Measurements from ENCODE around the gene PLXNA1.
A peak's percentile ranks its signal among the peaks of the same experiment; 100 is the strongest.

Gene PLXNA1

DNA sequence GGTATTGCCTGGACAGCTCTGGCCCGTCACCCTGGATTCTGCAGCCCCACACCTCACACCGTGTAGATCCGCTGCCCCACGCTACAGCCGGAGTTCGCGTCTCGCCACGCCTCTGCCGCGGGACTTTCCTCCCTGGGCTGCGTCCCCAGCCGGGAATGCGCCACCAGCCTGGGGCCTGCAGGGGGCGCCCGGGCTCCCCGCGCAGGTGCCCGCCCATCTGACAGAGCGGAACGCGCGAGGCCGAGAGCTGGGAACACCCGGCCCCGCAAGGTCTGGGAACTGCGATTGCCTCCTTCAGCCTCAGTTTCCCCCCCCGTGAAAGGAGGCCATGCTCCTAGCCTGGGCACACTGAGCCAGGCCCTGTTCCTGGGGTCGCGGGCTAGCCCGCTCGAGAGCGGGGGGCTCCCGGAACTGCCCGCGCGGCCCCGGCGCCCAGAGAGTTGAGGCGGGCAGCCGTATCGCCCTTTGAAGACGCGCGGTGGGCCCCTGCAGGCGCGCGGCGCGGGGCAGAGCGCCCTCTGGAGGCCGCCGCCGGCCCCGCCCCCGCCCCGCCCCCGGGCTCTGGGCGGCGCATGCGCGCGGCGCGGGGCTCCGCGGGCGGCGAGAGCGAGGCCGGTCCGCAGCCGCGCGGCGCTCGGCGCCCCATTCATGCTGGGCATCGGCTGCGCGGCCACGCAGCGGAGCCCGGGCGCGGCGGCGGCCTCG is at the start of gene PLXNA1:
Gene PLXNA1, plus strand, starts transcription at position 645 of the 705 bp plus-strand sequence. CDS start 5,479 bp downstream, outside the sequence.
- peak; percentile 61 to 81 (median 70) for DNase-seq

DNA sequence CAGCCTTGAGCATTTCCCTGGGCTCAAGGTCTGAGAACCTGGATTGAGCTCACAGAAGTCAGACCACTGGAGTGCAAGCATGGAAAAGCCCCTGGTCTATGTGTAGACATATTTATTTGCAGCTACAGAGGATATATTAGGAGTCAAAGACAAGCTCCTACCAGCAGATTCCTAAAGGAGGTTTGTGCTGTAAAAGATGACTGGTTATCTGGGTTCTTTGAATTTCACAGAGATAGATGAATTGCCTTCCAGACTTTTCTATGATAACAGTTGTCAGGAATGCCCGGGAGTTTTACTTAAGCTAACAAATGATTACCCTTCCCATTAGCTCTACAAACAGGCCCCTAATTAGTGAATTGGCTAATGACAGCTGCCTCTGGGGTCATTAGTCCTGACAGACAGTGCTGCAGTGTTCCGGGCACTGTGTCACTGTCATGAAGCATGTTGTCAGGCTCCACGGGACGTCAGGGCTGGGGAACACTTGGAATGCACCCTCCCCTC is 48.8 kb upstream of the PLXNA1 start:
- no peak for DNase-seq

GRCh38 chr3:126934991-126935390 is 47.9 kb upstream of the PLXNA1 start:
- no peak for DNase-seq

DNA sequence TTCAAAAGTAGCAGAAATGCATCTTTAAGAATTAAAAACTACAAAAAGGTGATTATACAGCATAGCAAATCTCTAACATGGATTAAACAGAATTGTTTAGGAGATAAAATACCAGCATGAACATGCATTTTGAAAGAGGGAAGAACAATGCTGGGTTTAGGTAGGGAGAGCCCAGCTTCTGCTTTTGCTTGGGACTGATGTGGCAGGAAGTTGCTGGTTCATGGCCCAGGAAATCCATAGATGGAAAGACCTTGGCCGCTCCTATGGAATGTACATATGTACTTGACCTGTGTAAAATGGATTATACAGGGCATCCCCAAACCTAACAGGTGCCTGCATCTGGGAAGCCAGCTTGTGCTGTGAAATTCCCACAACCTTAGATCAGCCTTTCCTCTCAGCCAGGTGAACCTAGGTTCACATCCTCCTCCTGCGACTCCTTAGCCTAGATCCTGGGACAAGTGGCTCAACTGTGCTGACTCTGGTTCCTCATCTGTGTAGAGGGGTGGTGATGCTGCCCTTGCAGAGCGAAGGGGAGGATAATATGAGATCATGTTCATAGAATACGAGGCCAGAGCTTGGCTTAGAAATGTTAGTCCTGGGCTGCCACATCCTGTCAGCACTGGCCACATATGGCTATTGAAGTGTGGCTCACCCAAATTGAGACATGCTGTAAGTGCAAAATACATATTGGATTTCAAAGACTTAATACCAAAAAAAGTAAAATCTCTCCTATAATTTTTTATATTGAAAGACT is 47.0 kb upstream of the PLXNA1 start:
- DNase-seq, result no peak

DNA sequence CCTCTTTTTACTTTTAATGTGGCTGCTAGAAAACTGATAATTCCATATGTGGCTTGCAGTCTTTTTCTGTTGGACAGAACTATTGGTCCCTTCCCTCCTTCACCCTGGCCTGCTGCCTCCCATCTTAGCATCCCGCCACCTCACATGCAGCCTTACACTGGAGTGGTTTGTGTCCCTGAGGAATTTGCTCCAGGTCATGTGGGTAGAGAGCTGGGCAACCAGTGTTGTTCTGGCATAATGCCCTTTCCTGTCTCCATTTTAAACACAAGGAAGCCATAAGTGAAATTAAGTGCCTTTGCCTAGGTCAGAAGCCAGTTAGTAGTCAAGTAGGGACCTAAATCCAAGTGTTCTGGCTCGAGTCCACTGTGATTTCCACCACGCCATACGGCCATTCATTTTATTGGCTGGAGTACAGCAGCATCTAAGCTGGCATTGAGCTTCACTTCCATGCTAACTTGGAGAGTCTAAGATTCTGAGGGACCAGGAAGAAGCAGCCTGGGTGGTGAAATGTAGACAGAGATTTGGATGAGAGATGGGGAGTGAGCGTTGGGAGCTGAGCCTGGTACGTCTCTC is 46.0 kb upstream of the PLXNA1 start:
- DNase-seq, result no peak

DNA sequence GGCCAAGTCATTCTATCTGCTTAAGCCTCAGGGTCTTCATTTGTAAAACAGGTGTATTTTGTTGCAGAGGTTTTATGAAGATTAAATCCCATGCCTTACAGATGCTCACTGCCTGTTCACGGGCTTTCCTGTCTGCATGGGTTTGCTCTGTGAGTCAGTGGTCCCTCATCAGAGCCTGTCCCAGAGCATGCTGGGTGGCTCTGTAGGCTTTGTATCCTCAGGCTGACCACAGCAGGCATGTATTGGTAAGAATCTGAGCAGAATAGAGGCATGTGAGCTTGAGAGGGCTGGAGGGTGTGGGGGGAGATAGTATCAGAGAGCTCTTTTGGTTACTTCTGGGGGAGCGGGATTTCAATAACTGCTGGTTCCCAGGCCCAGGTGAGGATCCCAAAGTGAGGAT is 45.4 kb upstream of the PLXNA1 start:
- DNase-seq, result no peak

- DNase-seq, result no peak
These were observed 44.9 kb upstream of the PLXNA1 start for GRCh38 chr3:126937973-126938372.

- no peak for DNase-seq
These were observed 44.2 kb upstream of the PLXNA1 start for GRCh38 chr3:126938520-126939337.

- DNase-seq, result no peak
These were observed 43.6 kb upstream of the PLXNA1 start for GRCh38 chr3:126939338-126939718.

DNA sequence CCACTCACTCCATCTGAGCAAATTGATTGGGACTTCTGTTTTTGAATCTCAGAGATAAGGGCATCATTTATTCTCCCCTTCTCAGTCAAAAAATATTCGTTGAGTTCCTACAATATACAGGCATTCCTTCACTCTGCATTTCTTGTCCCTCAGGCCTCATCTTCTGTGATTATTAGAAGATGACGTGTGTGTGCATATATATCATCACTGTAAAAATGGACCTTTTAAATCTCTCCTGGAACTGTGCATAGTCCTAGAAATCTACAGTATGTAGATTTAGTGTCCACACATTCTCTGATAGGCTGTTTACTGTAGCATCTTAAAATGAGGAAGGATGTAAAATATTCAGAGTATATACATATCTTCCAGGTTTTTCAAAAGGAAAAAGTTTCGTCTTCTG is 43.2 kb upstream of the PLXNA1 start:
- DNase-seq, result no peak

DNA sequence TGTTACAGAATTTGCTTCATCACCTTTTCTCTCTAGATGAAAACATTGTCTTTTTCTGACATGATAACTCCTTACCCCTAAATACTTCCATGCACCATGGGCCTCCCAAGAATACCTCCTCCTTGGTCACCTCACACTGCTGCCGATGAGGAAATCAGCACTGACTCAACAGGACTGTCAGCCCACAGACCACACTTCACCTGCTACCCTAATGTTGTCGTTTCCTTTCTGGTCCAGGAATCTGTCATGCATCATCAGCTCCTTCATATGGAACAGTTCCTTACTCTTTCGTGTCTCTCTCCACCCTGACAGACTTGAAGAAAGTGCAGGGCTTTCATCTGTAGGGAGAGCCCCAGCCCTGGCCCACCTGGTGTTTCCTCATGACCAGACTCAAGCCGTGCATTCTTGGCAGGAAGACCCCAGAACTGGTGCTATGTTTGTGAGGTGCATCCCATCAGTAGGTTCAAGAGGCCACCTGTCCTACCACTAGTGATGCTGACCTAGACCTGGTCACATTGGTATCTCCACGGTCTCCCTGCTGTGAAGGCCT is 41.1 kb upstream of the PLXNA1 start:
- DNase-seq, result no peak

- DNase-seq, result no peak
These were observed 38.6 kb upstream of the PLXNA1 start for GRCh38 chr3:126944089-126944965.

- DNase-seq, result no peak
These were observed 37.7 kb upstream of the PLXNA1 start for GRCh38 chr3:126945171-126945721.

DNA sequence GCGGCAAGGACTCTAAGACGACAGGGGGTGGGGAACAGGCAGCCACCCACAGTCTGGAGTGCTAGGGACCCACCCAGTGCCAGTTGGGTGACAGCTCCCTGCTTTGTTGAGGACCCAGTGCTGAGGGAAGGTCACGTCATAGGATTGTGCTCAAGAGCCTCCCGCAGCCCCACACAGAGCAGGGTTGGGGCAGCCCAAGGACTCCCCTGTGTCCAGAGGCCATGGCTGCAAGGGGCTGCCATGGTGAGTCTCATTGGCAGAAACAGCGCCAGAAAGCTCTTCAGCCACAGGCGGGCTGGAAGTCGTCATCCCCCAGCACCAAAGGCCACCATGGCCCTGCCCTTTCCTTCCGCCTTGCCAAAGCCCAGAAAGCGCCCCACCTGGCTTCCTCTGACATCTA is 37.0 kb upstream of the PLXNA1 start:
- DNase-seq, result no peak

- no peak for DNase-seq
These were observed 36.5 kb upstream of the PLXNA1 start for GRCh38 chr3:126946405-126946804.

GRCh38 chr3:126947429-126947828 is 35.5 kb upstream of the PLXNA1 start:
- DNase-seq, result no peak

DNA sequence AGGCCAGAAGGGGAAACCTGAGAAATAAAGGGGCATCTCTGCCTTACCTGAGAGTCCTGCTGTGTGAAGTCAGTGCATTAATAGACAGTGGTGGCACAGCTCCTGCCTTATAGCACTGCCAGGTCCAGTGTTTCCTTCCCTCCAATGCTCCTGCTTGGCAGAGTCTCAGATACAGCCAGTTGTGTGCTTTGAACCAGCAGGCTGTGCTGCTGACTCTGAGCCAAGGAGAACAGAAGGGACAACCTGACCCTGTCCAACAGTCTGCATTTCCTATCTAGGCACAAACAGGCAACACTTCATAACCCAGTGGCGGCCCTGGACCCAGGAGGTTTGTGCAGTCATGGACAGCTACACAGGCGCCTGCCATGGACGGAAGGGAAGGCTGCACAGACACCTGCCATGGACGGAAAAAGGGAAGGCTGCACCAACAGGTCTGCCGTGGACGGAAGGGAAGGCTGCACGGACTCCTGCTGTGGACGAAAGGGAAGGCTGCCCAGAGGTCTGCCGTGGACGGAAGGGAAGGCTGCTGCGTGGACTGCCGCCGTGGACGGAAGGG is 33.9 kb upstream of the PLXNA1 start:
- no peak for DNase-seq

GRCh38 chr3:126951561-126951960 is 31.4 kb upstream of the PLXNA1 start:
- no peak for DNase-seq

GRCh38 chr3:126952261-126952982 is 30.5 kb upstream of the PLXNA1 start:
- no peak for DNase-seq

GRCh38 chr3:126952983-126953660 is 29.8 kb upstream of the PLXNA1 start:
- no peak for DNase-seq
